Measurements from ENCODE around the gene GOLPH3.

Gene GOLPH3

GRCh38 chr5:32170303-32171151 lies 3.6 kb downstream of the GOLPH3 start:
- in situ Hi-C loops (cut with MboI; ENCODE audit: low pct_unique_long_range_greater_than_20kb, low sequenced_read_pairs, unreplicated experiment) = no loop called here
- no peak for DNase-seq (ENCODE audit: low spot score)
- TF ChIP-seq CTCF (IDR thresholded peaks at IDR 0.05; ENCODE audit: extremely low read depth, insufficient read depth, missing control alignments) = no peak

- DNase-seq (ENCODE audit: low spot score) = no peak
- in situ Hi-C loops (cut with MboI; ENCODE audit: low pct_unique_long_range_greater_than_20kb, low sequenced_read_pairs, unreplicated experiment) = no loop called here
- TF ChIP-seq CTCF (IDR thresholded peaks at IDR 0.05; ENCODE audit: extremely low read depth, insufficient read depth, missing control alignments) = no peak
Observed at GRCh38 chr5:32168460-32169033, 5.6 kb downstream of the GOLPH3 start.

- no peak for TF ChIP-seq CTCF (IDR thresholded peaks at IDR 0.05; ENCODE audit: extremely low read depth, insufficient read depth, missing control alignments)
- in situ Hi-C loops (cut with MboI; ENCODE audit: low pct_unique_long_range_greater_than_20kb, low sequenced_read_pairs, unreplicated experiment) = no loop called here
Observed at GRCh38 chr5:32165597-32165996, 8.5 kb downstream of the GOLPH3 start.

GRCh38 chr5:32163785-32164184 lies 10.3 kb downstream of the GOLPH3 start:
- DNase-seq (ENCODE audit: low spot score) = peak; percentile 29
- no peak for TF ChIP-seq CTCF (IDR thresholded peaks at IDR 0.05; ENCODE audit: extremely low read depth, insufficient read depth, missing control alignments)
- in situ Hi-C loops (cut with MboI; ENCODE audit: low pct_unique_long_range_greater_than_20kb, low sequenced_read_pairs, unreplicated experiment) = no loop called here

More at GRCh38 chr5:32165597-32165996, 8.5 kb downstream of the GOLPH3 start:
- no peak for DNase-seq (ENCODE audit: low spot score)

GRCh38 chr5:32163053-32163452 lies 11.1 kb downstream of the GOLPH3 start:
- TF ChIP-seq CTCF (IDR thresholded peaks at IDR 0.05; ENCODE audit: extremely low read depth, insufficient read depth, missing control alignments) = no peak
- in situ Hi-C loops (cut with MboI; ENCODE audit: low pct_unique_long_range_greater_than_20kb, low sequenced_read_pairs, unreplicated experiment) = no loop called here
- no peak for DNase-seq (ENCODE audit: low spot score)

GRCh38 chr5:32160228-32160627 lies 13.9 kb downstream of the GOLPH3 start:
- in situ Hi-C loops (cut with MboI; ENCODE audit: low pct_unique_long_range_greater_than_20kb, low sequenced_read_pairs, unreplicated experiment) = no loop called here
- no peak for TF ChIP-seq CTCF (IDR thresholded peaks at IDR 0.05; ENCODE audit: extremely low read depth, insufficient read depth, missing control alignments)
- DNase-seq (ENCODE audit: low spot score) = no peak

Measured in GM13977 (cell line).